Measurements from ENCODE around the gene DISP2. TPM values are rescaled to one million over a fixed set of nuclear protein-coding genes. Genes with fewer than 3 reads are reported as not detected.
A peak's percentile ranks its signal among the peaks of the same experiment; 100 is the strongest.

The DISP2 gene
- total and polyA plus RNA-seq, 2 donors from 2014 or later: 0.04 to 0.69 TPM

- intact Hi-C loops (cut with DNase I): no loop called here
- Histone ChIP-seq H3K36me3 (ENCODE audit: control insufficient read depth in 2 of 3, insufficient read depth in 3 of 3, low read length in 3 of 3) (no peaks in the 10 kb centered on the region), H3K27ac (ENCODE audit: low read depth in 2 of 2, low read length in 2 of 2) (no peak overlapping the region), H3K4me1 (ENCODE audit: control insufficient read depth in 2 of 3, insufficient read depth in 2 of 3, low read depth in 1 of 3, low read length in 3 of 3) (peaks cover 0 to 19% (median 7%) of the 10 kb centered on the region in 3 donors), H3K9ac (ENCODE audit: low read length in 3 of 3) (no peak overlapping the region), H3K4me3 (ENCODE audit: low read length in 3 of 3) (no peak overlapping the region), H3K27me3 (ENCODE audit: control insufficient read depth, insufficient read depth, low read length) (no peaks in the 10 kb centered on the region), H3K9me3 (ENCODE audit: control insufficient read depth in 2 of 3, insufficient read depth in 1 of 3, low read length in 3 of 3) (no peaks in the 10 kb centered on the region)
- DNase-seq: peak in 4 of 5 donors; percentile 53 to 78 (median 70)
- no peak for FAIRE-seq
- peak; percentile 68 for TF ChIP-seq CTCF (IDR thresholded peaks at IDR 0.05; ENCODE audit: borderline replicate concordance, extremely low read depth, insufficient read depth)
These were observed 13.3 kb upstream of the DISP2 start for GRCh38 chr15:40344631-40345120.

- H3K27me3 ChIP-seq (ENCODE audit: control insufficient read depth, insufficient read depth, low read length): no peaks in the 10 kb centered on the region
- no peak overlapping the region for H3K27ac ChIP-seq (ENCODE audit: low read depth in 2 of 2, low read length in 2 of 2)
- intact Hi-C loops (cut with DNase I): no loop called here
- no peak for DNase-seq
- no peaks in the 10 kb centered on the region for H3K9me3 ChIP-seq (ENCODE audit: control insufficient read depth in 2 of 3, insufficient read depth in 1 of 3, low read length in 3 of 3)
- no peak overlapping the region for H3K4me3 ChIP-seq (ENCODE audit: low read length in 3 of 3)
- no peak for FAIRE-seq
- H3K36me3 ChIP-seq (ENCODE audit: control insufficient read depth in 2 of 3, insufficient read depth in 3 of 3, low read length in 3 of 3): no peaks in the 10 kb centered on the region
- H3K4me1 ChIP-seq (ENCODE audit: control insufficient read depth in 2 of 3, insufficient read depth in 2 of 3, low read depth in 1 of 3, low read length in 3 of 3): peaks cover 0 to 12% (median 2%) of the 10 kb centered on the region in 3 donors
- TF ChIP-seq CTCF (IDR thresholded peaks at IDR 0.05; ENCODE audit: borderline replicate concordance, extremely low read depth, insufficient read depth): no peak
- H3K9ac ChIP-seq (ENCODE audit: low read length in 3 of 3): no peak overlapping the region
These were observed 12.7 kb upstream of the DISP2 start for GRCh38 chr15:40345225-40345866.

- H3K9ac ChIP-seq (ENCODE audit: low read length in 3 of 3): no peak overlapping the region
- H3K27me3 ChIP-seq (ENCODE audit: control insufficient read depth, insufficient read depth, low read length): no peaks in the 10 kb centered on the region
- no peak for FAIRE-seq
- DNase-seq: peak in 1 of 5 donors; percentile 36
- peaks cover 0 to 7% (median 0%) of the 10 kb centered on the region in 3 donors for H3K4me1 ChIP-seq (ENCODE audit: control insufficient read depth in 2 of 3, insufficient read depth in 2 of 3, low read depth in 1 of 3, low read length in 3 of 3)
- intact Hi-C loops (cut with DNase I): no loop called here
- H3K27ac ChIP-seq (ENCODE audit: low read depth in 2 of 2, low read length in 2 of 2): no peak overlapping the region
- H3K4me3 ChIP-seq (ENCODE audit: low read length in 3 of 3): no peak overlapping the region
- no peaks in the 10 kb centered on the region for H3K9me3 ChIP-seq (ENCODE audit: control insufficient read depth in 2 of 3, insufficient read depth in 1 of 3, low read length in 3 of 3)
- no peaks in the 10 kb centered on the region for H3K36me3 ChIP-seq (ENCODE audit: control insufficient read depth in 2 of 3, insufficient read depth in 3 of 3, low read length in 3 of 3)
- TF ChIP-seq CTCF (IDR thresholded peaks at IDR 0.05; ENCODE audit: borderline replicate concordance, extremely low read depth, insufficient read depth): no peak
These were observed 12.0 kb upstream of the DISP2 start for GRCh38 chr15:40345867-40346578.
